Prostate gland (tissue), 2 donors: Measurements from ENCODE around the gene HNF1A.
"Not testable (repeated sequence)": the region's sequence is repeated elsewhere in the genome, so short reads cannot be mapped to it uniquely, and the experiment has no call there.

ENCODE experiments used
- CTCF ChIP-seq, 4 experiments: fragments of 200-600 bp in 2 of 4; fragments of 450-650 bp in 2 of 4; sonication (generic) in 2 of 4; IDR thresholded peaks; 1 replicate in 3 of 4; 2 replicates in 1 of 4; pipeline ENCODE4 v1.5.1; 2016 to 2019; ENCODE audit warnings: antibody characterized with exemption in 4 of 4, mild to moderate bottlenecking in 2 of 4, moderate library complexity in 2 of 4
- POLR2A ChIP-seq: fragments of 450-650 bp; IDR thresholded peaks from one replicate; pipeline ENCODE4 v1.6.1; 2016; ENCODE audit warnings: antibody characterized with exemption, mild to moderate bottlenecking
- POLR2AphosphoS5 ChIP-seq: sonication (generic); formaldehyde crosslinking; IDR thresholded peaks from one replicate; pipeline ENCODE4 v1.6.1; 2017; ENCODE audit warnings: antibody characterized with exemption

DNA sequence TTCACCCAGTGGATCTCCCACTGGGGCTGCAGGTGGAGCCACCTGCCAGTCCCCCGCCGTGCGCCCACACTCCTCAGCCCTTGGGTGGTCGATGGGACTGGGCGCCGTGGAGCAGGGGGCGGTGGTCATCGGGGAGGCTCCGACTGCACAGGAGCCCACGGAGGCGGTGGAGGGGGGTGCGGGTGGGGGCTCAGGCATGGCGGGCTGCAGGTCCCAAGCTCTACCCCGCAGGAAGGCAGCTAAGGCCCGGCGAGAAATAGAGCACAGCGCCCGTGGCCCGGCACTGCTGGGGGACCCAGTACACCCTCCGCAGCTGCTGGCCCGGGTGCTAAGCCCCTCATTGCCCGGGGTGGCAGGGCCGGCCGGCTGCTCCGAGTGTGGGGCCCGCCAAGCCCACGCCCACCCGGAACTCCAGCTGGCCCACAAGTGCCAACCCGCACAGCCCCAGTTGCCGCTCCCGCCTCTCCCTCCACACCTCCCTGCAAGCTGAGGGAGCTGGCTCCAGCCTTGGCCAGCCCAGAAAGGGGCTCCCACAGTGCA is 28.0 kb upstream of the HNF1A start:
- not testable (repeated sequence) for TF ChIP-seq CTCF (IDR thresholded peaks at IDR 0.05); POLR2A; POLR2AphosphoS5
